Tibial nerve (tissue), 4 donors: ENCODE data around the gene GNAL. TPM values are rescaled to one million over a fixed set of nuclear protein-coding genes. Genes with fewer than 3 reads are reported as not detected.

Experiments
- DNase-seq, 2 donors: peaks; one replicate each; pipeline ENCODE4 v3.0.0-alpha.2; 2019; ENCODE audit warnings: low spot score in 2 of 2
- H3K27ac ChIP-seq, 4 donors: fragments of 200-600 bp; sonication (generic) in 3 of 4; one replicate each; pipeline ENCODE4 v1.5.1; 2017 to 2019; ENCODE audit warnings: mild to moderate bottlenecking in 1 of 4
- H3K27me3 ChIP-seq, 2 donors: fragments of 200-600 bp; sonication (generic) in 1 of 2; one replicate each; pipeline versions ENCODE4 v1.5.1 to v1.6.0; 2017 to 2019
- H3K36me3 ChIP-seq, 3 donors: fragments of 200-600 bp; sonication (generic); one replicate each; pipeline ENCODE4 v1.5.1; 2018 to 2019
- H3K4me1 ChIP-seq, 4 donors: fragments of 200-600 bp; sonication (generic) in 3 of 4; one replicate each; pipeline ENCODE4 v1.5.1; 2017 to 2019
- H3K4me3 ChIP-seq, 4 donors: fragments of 200-600 bp; sonication (generic) in 3 of 4; one replicate each; pipeline ENCODE4 v1.5.1; 2017 to 2019; ENCODE audit warnings: mild to moderate bottlenecking in 1 of 4, moderate library complexity in 1 of 4
- H3K9me3 ChIP-seq, 4 donors: fragments of 200-600 bp; sonication (generic) in 3 of 4; one replicate each; pipeline ENCODE4 v1.5.1; 2017 to 2019
- CTCF ChIP-seq, 5 experiments: fragments of 200-600 bp in 3 of 5; fragments of 450-650 bp in 2 of 5; sonication (generic) in 3 of 5; IDR thresholded peaks; one replicate each; pipeline ENCODE4 v1.5.1; 2016 to 2019; ENCODE audit warnings: antibody characterized with exemption in 5 of 5, mild to moderate bottlenecking in 3 of 5, moderate library complexity in 2 of 5
- EP300 ChIP-seq, 2 donors: sonication (generic); formaldehyde crosslinking; IDR thresholded peaks; one replicate each; pipeline ENCODE4 v1.6.1; 2017; ENCODE audit warnings: antibody characterized with exemption in 2 of 2, mild to moderate bottlenecking in 1 of 2
- POLR2A ChIP-seq, 2 donors: fragments of 450-650 bp; IDR thresholded peaks; one replicate each; pipeline ENCODE4 v1.6.1; 2017; ENCODE audit warnings: antibody characterized with exemption in 2 of 2, mild to moderate bottlenecking in 2 of 2, moderate library complexity in 2 of 2
- WGBS, 2 donors: methylation state at CpG; one replicate each; pipeline ENCODE4 v1.1.5; 2018; 5-methylcytosine and 5-hydroxymethylcytosine counted together
- total RNA-seq, 4 donors: library from RNA; depleted of rRNA; stranded (reverse); fragments of >200 nt; gene quantifications; one replicate each; pipeline ENCODE4 v1.1.0, GENCODE V29; 2016

Gene GNAL
- total RNA-seq, 4 donors from 2014 or later: 11.3 to 17.3 (median 14.4) TPM

GRCh38 chr18:11719621-11720020 lies 30.6 kb downstream of the GNAL start:
- no peak overlapping the region for H3K27ac ChIP-seq
- WGBS, 2 donors: 83 to 88% methylated on average over 7 of the region's 7 CpGs
- no peak for TF ChIP-seq POLR2A (IDR thresholded peaks at IDR 0.05)
- no peak for TF ChIP-seq CTCF (IDR thresholded peaks at IDR 0.05)
- TF ChIP-seq EP300 (IDR thresholded peaks at IDR 0.05): no peak
- H3K4me3 ChIP-seq: no peak overlapping the region
- DNase-seq: no peak
- no peaks in the 10 kb centered on the region for H3K27me3 ChIP-seq
- no peaks in the 10 kb centered on the region for H3K9me3 ChIP-seq
- no peaks in the 10 kb centered on the region for H3K4me1 ChIP-seq
- H3K36me3 ChIP-seq: peaks cover 0 to 6% (median 0%) of the 10 kb centered on the region in 3 donors

GRCh38 chr18:11721720-11722119 lies 32.7 kb downstream of the GNAL start:
- TF ChIP-seq EP300 (IDR thresholded peaks at IDR 0.05): no peak
- TF ChIP-seq POLR2A (IDR thresholded peaks at IDR 0.05): no peak
- TF ChIP-seq CTCF (IDR thresholded peaks at IDR 0.05): no peak
- WGBS, 2 donors: 95 to 98% methylated on average over 3 of the region's 3 CpGs
- H3K4me3 ChIP-seq: no peak overlapping the region
- H3K27me3 ChIP-seq: no peaks in the 10 kb centered on the region
- peaks cover 0 to 7% (median 0%) of the 10 kb centered on the region in 3 donors for H3K36me3 ChIP-seq
- no peaks in the 10 kb centered on the region for H3K4me1 ChIP-seq
- no peaks in the 10 kb centered on the region for H3K9me3 ChIP-seq
- DNase-seq: no peak
- no peak overlapping the region for H3K27ac ChIP-seq

- no peak for DNase-seq
- Histone ChIP-seq H3K27me3 (no peaks in the 10 kb centered on the region), H3K9me3 (no peaks in the 10 kb centered on the region), H3K4me3 (no peak overlapping the region), H3K27ac (no peak overlapping the region), H3K36me3 (peaks cover 0 to 7% (median 0%) of the 10 kb centered on the region in 3 donors), H3K4me1 (no peaks in the 10 kb centered on the region)
- no peak for TF ChIP-seq CTCF (IDR thresholded peaks at IDR 0.05)
- no peak for TF ChIP-seq POLR2A (IDR thresholded peaks at IDR 0.05)
- TF ChIP-seq EP300 (IDR thresholded peaks at IDR 0.05): no peak
- 87 to 98% methylated on average over 5 of the region's 5 CpGs for WGBS, 2 donors
These were observed 35.7 kb downstream of the GNAL start for GRCh38 chr18:11724781-11725180.

- Histone ChIP-seq H3K27ac (no peak overlapping the region), H3K27me3 (no peaks in the 10 kb centered on the region)
- WGBS, 2 donors: 75 to 76% methylated on average over 2 of the region's 2 CpGs
These were observed 37.5 kb downstream of the GNAL start for GRCh38 chr18:11726556-11726955.

GRCh38 chr18:11728249-11728648 lies 39.2 kb downstream of the GNAL start:
- H3K4me1 ChIP-seq: no peaks in the 10 kb centered on the region
- no peak for DNase-seq
- WGBS, 2 donors: 38 to 54% methylated on average over 1 of the region's 1 CpG
- TF ChIP-seq EP300 (IDR thresholded peaks at IDR 0.05) (no peak), POLR2A (IDR thresholded peaks at IDR 0.05) (no peak), CTCF (IDR thresholded peaks at IDR 0.05) (no peak)
- no peak overlapping the region for H3K4me3 ChIP-seq
- H3K36me3 ChIP-seq: peaks cover 0 to 7% (median 0%) of the 10 kb centered on the region in 3 donors
- no peaks in the 10 kb centered on the region for H3K9me3 ChIP-seq
- H3K27me3 ChIP-seq: no peaks in the 10 kb centered on the region
- H3K27ac ChIP-seq: no peak overlapping the region

More at GRCh38 chr18:11726556-11726955, 37.5 kb downstream of the GNAL start:
- no peak for DNase-seq
- no peak overlapping the region for H3K4me3 ChIP-seq
- no peak for TF ChIP-seq CTCF (IDR thresholded peaks at IDR 0.05)
- TF ChIP-seq EP300 (IDR thresholded peaks at IDR 0.05): no peak
- TF ChIP-seq POLR2A (IDR thresholded peaks at IDR 0.05): no peak
- peaks cover 0 to 7% (median 0%) of the 10 kb centered on the region in 3 donors for H3K36me3 ChIP-seq
- H3K4me1 ChIP-seq: no peaks in the 10 kb centered on the region
- no peaks in the 10 kb centered on the region for H3K9me3 ChIP-seq
